ENCODE results near the gene MUC20.
"Not testable (repeated sequence)": the region's sequence is repeated elsewhere in the genome, so short reads cannot be mapped to it uniquely, and the experiment has no call there.

The MUC20 gene

GRCh38 chr3:195768831-195769303 lies 48.1 kb downstream of the MUC20 start:
- Histone ChIP-seq H4K20me1 (ENCODE audit: insufficient read depth) (no peaks in the 10 kb centered on the region), H3K27ac (no peak overlapping the region), H3K4me2 (no peak overlapping the region), H2AFZ (ENCODE audit: low read depth) (no peak overlapping the region), H3K4me3 (IDR thresholded peaks at IDR 0.05; ENCODE audit: insufficient read depth, low read depth, low read length) (no peak overlapping the region), H3K36me3 (ENCODE audit: insufficient read depth) (no peaks in the 10 kb centered on the region), H3K9ac (no peak overlapping the region), H3K4me1 (ENCODE audit: low read depth, poor library complexity, severe bottlenecking) (no peaks in the 10 kb centered on the region), H3K79me2 (ENCODE audit: insufficient read depth, low read depth) (no peaks in the 10 kb centered on the region), H3K27me3 (ENCODE audit: insufficient read depth, low read depth) (peaks cover 15% of the 10 kb centered on the region; the same call in 1 of the 2 replicates)
- no peak for TF ChIP-seq CTCF (conservative IDR thresholded peaks at IDR 0.05; ENCODE audit: low read depth, low read length)

DNA sequence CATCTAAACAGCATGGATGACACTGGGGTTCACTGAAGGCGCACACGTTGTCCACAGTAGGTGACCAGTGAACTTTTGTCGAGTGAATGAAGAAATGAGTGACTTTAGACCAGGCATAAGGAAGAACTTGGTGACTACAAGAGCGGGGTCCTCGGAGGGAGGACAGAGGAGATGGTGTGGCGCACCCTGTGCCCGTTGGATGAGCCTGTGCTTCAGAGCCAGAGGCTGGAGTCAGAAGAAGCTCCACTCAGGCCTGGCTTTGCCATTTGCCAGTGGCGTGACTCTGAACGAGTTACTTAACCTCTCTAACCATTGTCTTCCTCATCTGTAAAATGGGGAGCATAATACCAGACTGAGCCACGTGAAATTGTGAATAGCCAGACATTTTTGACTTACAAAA lies 48.8 kb downstream of the MUC20 start:
- H3K4me2 ChIP-seq, result no peak overlapping the region
- no peak overlapping the region for H2AFZ ChIP-seq (ENCODE audit: low read depth)
- no peaks in the 10 kb centered on the region for H4K20me1 ChIP-seq (ENCODE audit: insufficient read depth)
- TF ChIP-seq CTCF (conservative IDR thresholded peaks at IDR 0.05; ENCODE audit: low read depth, low read length), result no peak
- H3K9ac ChIP-seq, result no peak overlapping the region
- no peaks in the 10 kb centered on the region for H3K79me2 ChIP-seq (ENCODE audit: insufficient read depth, low read depth)
- H3K27ac ChIP-seq, result no peak overlapping the region
- peaks cover 18% of the 10 kb centered on the region; the same call in 1 of the 2 replicates for H3K27me3 ChIP-seq (ENCODE audit: insufficient read depth, low read depth)
- H3K36me3 ChIP-seq (ENCODE audit: insufficient read depth), result no peaks in the 10 kb centered on the region
- no peaks in the 10 kb centered on the region for H3K4me1 ChIP-seq (ENCODE audit: low read depth, poor library complexity, severe bottlenecking)
- H3K4me3 ChIP-seq (IDR thresholded peaks at IDR 0.05; ENCODE audit: insufficient read depth, low read depth, low read length), result no peak overlapping the region

- Histone ChIP-seq H2AFZ (ENCODE audit: low read depth) (no peak overlapping the region), H3K4me2 (no peak overlapping the region), H3K4me3 (IDR thresholded peaks at IDR 0.05; ENCODE audit: insufficient read depth, low read depth, low read length) (no peak overlapping the region), H3K27ac (no peak overlapping the region), H3K27me3 (ENCODE audit: insufficient read depth, low read depth) (peaks cover 11% of the 10 kb centered on the region; the same call in 1 of the 2 replicates), H4K20me1 (ENCODE audit: insufficient read depth) (no peaks in the 10 kb centered on the region), H3K9ac (no peak overlapping the region), H3K4me1 (ENCODE audit: low read depth, poor library complexity, severe bottlenecking) (no peaks in the 10 kb centered on the region), H3K36me3 (ENCODE audit: insufficient read depth) (no peaks in the 10 kb centered on the region), H3K79me2 (ENCODE audit: insufficient read depth, low read depth) (no peaks in the 10 kb centered on the region)
- TF ChIP-seq CTCF (conservative IDR thresholded peaks at IDR 0.05; ENCODE audit: low read depth, low read length), result no peak
These were observed 49.5 kb downstream of the MUC20 start for GRCh38 chr3:195770081-195770840.

- not testable (repeated sequence) for H3K79me2 ChIP-seq (ENCODE audit: insufficient read depth, low read depth); H3K9ac ChIP-seq; H2AFZ ChIP-seq (ENCODE audit: low read depth); H4K20me1 ChIP-seq (ENCODE audit: insufficient read depth); H3K27me3 ChIP-seq (ENCODE audit: insufficient read depth, low read depth); H3K4me1 ChIP-seq (ENCODE audit: low read depth, poor library complexity, severe bottlenecking); H3K4me2 ChIP-seq; H3K4me3 ChIP-seq (IDR thresholded peaks at IDR 0.05; ENCODE audit: insufficient read depth, low read depth, low read length); H3K27ac ChIP-seq; H3K36me3 ChIP-seq (ENCODE audit: insufficient read depth)
These were observed 50.3 kb downstream of the MUC20 start for GRCh38 chr3:195770841-195771645.

Measured in KMS-11 (cell line).